ENCODE data around the gene IL12B. TPM values are rescaled to one million over a fixed set of nuclear protein-coding genes. Genes with fewer than 3 reads are reported as not detected.
A peak's percentile ranks its signal among the peaks of the same experiment; 100 is the strongest.

Gene IL12B
- total RNA-seq, 1 donor from 2014 or later = not detected

DNA sequence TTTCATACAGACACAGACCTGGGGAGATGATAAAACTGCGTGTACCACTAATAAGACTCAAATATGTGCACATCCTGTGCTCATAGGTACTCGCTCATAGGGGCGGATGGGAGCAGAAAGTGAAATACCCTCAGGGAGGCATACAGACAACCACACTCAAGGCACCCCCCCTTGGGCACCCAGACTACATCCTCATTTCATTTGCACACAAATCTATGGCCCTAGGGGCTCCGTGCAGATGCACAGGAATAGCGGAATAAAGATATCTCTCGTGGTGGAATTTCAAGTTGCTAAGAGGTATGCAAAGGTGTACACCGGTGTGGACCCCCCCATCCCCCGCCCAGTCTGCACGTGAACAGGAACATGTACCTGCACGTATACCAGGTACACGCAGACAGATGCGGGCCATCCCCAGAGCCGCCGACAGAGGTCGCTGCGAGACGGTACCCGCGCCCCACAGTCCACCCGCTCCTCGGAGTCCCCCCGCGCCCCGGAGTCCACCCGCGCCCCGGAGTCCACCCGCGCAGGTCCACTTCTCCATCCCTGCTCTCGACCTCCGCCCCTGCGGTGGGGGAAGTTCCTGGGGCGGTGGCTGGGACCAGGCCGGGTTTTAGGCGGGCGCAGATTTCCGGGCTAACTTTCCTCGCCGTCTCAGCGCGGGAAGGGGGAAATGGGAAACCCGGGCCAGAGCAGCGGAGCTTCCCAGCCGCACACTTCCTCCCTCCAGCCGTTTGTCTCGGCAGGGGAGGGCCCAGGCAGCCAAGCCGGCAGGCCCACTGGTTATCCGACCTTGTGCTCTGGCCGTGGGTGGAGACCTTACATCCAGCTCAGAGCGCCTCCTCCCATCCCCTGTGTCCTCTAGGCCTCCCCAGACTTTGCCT is 1.0 kb upstream of the IL12B start:
- peak; percentile 68 for TF ChIP-seq CTCF (conservative IDR thresholded peaks at IDR 0.05; ENCODE audit: low read depth, low read length)
- H3K4me3 ChIP-seq (ENCODE audit: low read depth, low read length) = peak overlapping the region; percentile 57
- DNase-seq (ENCODE audit: low read depth) = no peak

DNA sequence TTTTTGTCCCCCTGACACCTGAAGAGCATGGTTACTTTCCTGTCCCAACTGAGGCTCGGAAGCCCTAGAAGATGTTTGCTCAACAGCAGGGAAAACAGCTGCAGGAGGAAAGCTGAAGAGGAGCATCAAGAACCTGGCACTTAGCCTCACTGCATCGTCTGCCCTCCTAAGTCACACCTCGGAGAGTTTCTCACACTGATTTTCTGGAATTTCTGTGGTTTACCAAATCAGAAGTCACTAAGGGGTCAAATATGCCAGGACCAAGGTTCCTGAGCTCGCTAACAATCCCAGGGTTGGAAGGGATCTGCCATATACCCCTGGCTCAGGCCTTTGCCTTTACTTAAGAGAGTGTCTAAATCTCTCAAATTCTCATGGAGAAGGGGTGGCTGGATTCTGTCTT is 5.3 kb downstream of the IL12B start:
- DNase-seq (ENCODE audit: low read depth) = no peak
- TF ChIP-seq CTCF (conservative IDR thresholded peaks at IDR 0.05; ENCODE audit: low read depth, low read length) = no peak

DNA sequence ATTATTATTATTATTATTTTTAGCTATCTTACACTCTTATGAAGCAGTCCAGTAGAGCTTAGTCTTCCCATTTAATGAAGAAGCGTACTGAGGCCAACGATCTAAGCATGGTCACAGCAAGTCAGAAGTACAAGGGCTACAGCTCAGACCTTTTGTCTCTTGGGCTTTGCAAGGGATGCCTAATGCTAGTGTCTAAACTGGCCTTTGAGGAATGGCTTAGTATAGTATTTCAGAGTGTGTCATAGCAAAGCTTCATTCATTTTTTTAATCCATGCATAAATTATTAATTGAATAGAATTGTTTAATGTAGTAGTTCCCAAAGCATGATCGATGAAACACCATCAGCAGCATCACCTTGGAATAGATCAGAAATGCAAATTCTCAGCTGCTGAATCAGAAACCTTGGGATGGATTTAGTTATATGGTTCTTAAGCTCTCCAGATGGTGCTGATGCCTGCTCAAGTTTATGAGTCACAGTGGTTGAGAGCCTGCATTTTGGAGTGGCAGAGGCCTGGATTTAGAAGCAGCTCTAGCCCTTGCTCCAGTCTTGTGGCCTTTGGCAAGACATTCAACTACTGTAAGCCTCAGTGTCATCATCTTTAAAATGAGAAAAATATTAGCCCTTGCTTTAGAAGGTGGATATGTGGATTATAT is 6.1 kb downstream of the IL12B start:
- no peak overlapping the region for H3K4me3 ChIP-seq (ENCODE audit: low read depth, low read length)
- no peak for DNase-seq (ENCODE audit: low read depth)
- no peak for TF ChIP-seq CTCF (conservative IDR thresholded peaks at IDR 0.05; ENCODE audit: low read depth, low read length)

More for the DNA sequence above, 5.3 kb downstream of the IL12B start:
- H3K4me3 ChIP-seq (ENCODE audit: low read depth, low read length) = no peak overlapping the region

GRCh38 chr5:159322180-159322579 is 8.1 kb downstream of the IL12B start:
- no peak for DNase-seq (ENCODE audit: low read depth)
- H3K4me3 ChIP-seq (ENCODE audit: low read depth, low read length) = no peak overlapping the region
- TF ChIP-seq CTCF (conservative IDR thresholded peaks at IDR 0.05; ENCODE audit: low read depth, low read length) = no peak

DNA sequence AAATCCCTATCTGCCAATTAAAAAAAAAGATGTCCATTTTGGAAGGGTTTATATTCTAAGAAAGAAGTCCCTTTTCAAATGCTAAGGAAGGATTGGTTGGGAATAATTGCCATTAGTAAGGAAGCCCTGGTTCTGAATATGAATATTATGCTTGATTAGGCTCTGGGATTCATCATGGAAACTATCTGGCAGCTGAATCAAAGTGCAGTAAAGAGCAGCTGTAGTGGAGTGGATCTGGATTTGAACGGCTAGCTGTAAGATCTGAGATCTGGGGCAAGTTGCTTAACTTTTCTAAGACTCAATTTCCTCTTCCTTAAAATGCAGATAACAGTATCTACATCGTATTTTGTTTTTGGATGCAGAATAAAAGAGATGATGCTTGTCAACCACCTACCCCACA is 10.5 kb downstream of the IL12B start:
- H3K4me3 ChIP-seq (ENCODE audit: low read depth, low read length) = no peak overlapping the region
- DNase-seq (ENCODE audit: low read depth) = no peak
- TF ChIP-seq CTCF (conservative IDR thresholded peaks at IDR 0.05; ENCODE audit: low read depth, low read length) = no peak

DNA sequence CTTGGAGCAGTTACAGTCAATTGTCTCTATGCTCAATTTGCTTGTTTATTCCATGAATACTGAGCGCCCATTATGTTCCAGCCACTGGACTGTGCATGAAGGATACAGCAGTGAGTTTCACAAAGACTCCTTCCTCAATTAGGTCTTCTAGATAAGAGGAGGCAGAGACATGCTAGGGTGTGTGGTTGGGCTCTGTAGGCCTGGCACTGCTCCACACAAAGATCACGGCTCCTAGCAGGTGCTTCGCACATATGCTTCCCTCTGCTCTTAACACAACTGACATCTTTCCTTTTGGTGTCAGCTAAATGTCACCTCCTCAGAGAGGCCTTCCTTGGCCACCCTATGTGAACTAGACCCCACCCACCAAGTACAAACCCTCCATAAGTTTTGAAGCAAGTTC is 10.9 kb downstream of the IL12B start:
- no peak for DNase-seq (ENCODE audit: low read depth)
- no peak overlapping the region for H3K4me3 ChIP-seq (ENCODE audit: low read depth, low read length)
- TF ChIP-seq CTCF (conservative IDR thresholded peaks at IDR 0.05; ENCODE audit: low read depth, low read length) = no peak

Data from epithelial cell of proximal tubule (primary cell).